ENCODE measurements around the gene PSEN2. TPM values are rescaled to one million over a fixed set of nuclear protein-coding genes. Genes with fewer than 3 reads are reported as not detected.

Gene PSEN2
- total and polyA plus RNA-seq, 10 of the 15 experiments (the other 5 are each of a cell fraction or from before 2014, with no cell fraction given), result 0.90 to 13.3 (median 7.0) TPM

- 80% methylated on average over 21 of the region's 22 CpGs for WGBS (ENCODE audit: insufficient coverage, insufficient replicate concordance, low lambda C conversion rate, missing lambda C conversion rate)
- H3K4me1 ChIP-seq (ENCODE audit: control insufficient read depth, insufficient read depth, low read length), result peaks cover 16% of the 10 kb centered on the region
- H3K9ac ChIP-seq (ENCODE audit: control insufficient read depth, insufficient read depth, low read length), result no peak overlapping the region
- no peak for FAIRE-seq
- DNase-seq (ENCODE audit: low read depth, low spot score), result no peak
- no peak overlapping the region for H2AFZ ChIP-seq (ENCODE audit: control insufficient read depth, low read depth, low read length)
- H3K27me3 ChIP-seq (replicated peaks in 1 of 2; ENCODE audit: control insufficient read depth in 2 of 2, insufficient read depth in 2 of 2, low read length in 1 of 2), result no peaks in the 10 kb centered on the region
- CTCF ChIA-PET, result no interaction called here
- BruUV-seq (replicated peaks), result no TSS peak
- H3K9me3 ChIP-seq (replicated peaks; ENCODE audit: control insufficient read depth, insufficient read depth, low read length), result no peaks in the 10 kb centered on the region
- RAD21 ChIA-PET (ENCODE audit: unreplicated experiment), result no interaction called here
- POLR2A ChIA-PET, result no interaction called here
- intact Hi-C loops (cut with micrococcal nuclease; ENCODE audit: unreplicated experiment) (no loop called here), in situ Hi-C loops (cut with MboI) (no loop called here)
- no peak overlapping the region for H3K27ac ChIP-seq (ENCODE audit: control insufficient read depth, insufficient read depth)
- peaks cover 0 to 4% of the 10 kb centered on the region in 2 experiments; a peak in 2 of 4 replicates for H3K36me3 ChIP-seq (ENCODE audit: control insufficient read depth in 2 of 2, insufficient read depth in 2 of 2, low read length in 1 of 2)
- H3K4me3 ChIP-seq, result no peak overlapping the region
- SMC1A ChIA-PET (ENCODE audit: uncharacterized antibody, unreplicated experiment), result no interaction called here
- TF ChIP-seq KLF5 (IDR thresholded peaks at IDR 0.05; ENCODE audit: partially characterized antibody), result no peak
- TF ChIP-seq SRF (IDR thresholded peaks at IDR 0.05; ENCODE audit: low read depth in 2 of 2, low read length in 2 of 2), result no peak
- TF ChIP-seq CBX5 (IDR thresholded peaks at IDR 0.05; ENCODE audit: low read depth), result no peak
- no peak for TF ChIP-seq NFYB (IDR thresholded peaks at IDR 0.05; ENCODE audit: insufficient read depth, low read depth, low read length)
- no peak for TF ChIP-seq TBL1XR1 (IDR thresholded peaks at IDR 0.05; ENCODE audit: low read depth, low read length)
- no peak for TF ChIP-seq BCL11A (IDR thresholded peaks at IDR 0.05; ENCODE audit: low read depth, low read length)
- TF ChIP-seq E4F1 (IDR thresholded peaks at IDR 0.05; ENCODE audit: borderline replicate concordance, partially characterized antibody), result no peak
- TF ChIP-seq, protein P1, sequence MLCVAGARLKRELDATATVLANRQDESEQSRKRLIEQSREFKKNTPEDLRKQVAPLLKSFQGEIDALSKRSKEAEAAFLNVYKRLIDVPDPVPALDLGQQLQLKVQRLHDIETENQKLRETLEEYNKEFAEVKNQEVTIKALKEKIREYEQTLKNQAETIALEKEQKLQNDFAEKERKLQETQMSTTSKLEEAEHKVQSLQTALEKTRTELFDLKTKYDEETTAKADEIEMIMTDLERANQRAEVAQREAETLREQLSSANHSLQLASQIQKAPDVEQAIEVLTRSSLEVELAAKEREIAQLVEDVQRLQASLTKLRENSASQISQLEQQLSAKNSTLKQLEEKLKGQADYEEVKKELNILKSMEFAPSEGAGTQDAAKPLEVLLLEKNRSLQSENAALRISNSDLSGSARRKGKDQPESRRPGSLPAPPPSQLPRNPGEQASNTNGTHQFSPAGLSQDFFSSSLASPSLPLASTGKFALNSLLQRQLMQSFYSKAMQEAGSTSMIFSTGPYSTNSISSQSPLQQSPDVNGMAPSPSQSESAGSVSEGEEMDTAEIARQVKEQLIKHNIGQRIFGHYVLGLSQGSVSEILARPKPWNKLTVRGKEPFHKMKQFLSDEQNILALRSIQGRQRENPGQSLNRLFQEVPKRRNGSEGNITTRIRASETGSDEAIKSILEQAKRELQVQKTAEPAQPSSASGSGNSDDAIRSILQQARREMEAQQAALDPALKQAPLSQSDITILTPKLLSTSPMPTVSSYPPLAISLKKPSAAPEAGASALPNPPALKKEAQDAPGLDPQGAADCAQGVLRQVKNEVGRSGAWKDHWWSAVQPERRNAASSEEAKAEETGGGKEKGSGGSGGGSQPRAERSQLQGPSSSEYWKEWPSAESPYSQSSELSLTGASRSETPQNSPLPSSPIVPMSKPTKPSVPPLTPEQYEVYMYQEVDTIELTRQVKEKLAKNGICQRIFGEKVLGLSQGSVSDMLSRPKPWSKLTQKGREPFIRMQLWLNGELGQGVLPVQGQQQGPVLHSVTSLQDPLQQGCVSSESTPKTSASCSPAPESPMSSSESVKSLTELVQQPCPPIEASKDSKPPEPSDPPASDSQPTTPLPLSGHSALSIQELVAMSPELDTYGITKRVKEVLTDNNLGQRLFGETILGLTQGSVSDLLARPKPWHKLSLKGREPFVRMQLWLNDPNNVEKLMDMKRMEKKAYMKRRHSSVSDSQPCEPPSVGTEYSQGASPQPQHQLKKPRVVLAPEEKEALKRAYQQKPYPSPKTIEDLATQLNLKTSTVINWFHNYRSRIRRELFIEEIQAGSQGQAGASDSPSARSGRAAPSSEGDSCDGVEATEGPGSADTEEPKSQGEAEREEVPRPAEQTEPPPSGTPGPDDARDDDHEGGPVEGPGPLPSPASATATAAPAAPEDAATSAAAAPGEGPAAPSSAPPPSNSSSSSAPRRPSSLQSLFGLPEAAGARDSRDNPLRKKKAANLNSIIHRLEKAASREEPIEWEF (IDR thresholded peaks at IDR 0.05; ENCODE audit: insufficient replicate concordance, low read depth, low read length), result no peak
- ATAC-seq, result no peak
- H4K20me1 ChIP-seq (ENCODE audit: control insufficient read depth, insufficient read depth), result no peaks in the 10 kb centered on the region
- no peak overlapping the region for H3K4me2 ChIP-seq (ENCODE audit: control insufficient read depth, insufficient read depth)
- H3K79me2 ChIP-seq (ENCODE audit: control insufficient read depth, insufficient read depth, low read length), result no peaks in the 10 kb centered on the region
These were observed 20.1 kb downstream of the PSEN2 start for GRCh38 chr1:226890331-226891108.

All from GM12878 (cell line).